Activated CD8-positive, alpha-beta memory T cell treated with anti-CD3 and anti-CD28 coated beads, Interleukin-2, amount 50 U/mL, for 48 hours (primary cell): ENCODE results near the gene HPCAL1.

Experiments used
- DNase-seq: peaks from one replicate; pipeline ENCODE4 v3.0.0-alpha.2; 2020

The HPCAL1 gene

GRCh38 chr2:10338270-10339188, 35.8 kb downstream of the HPCAL1 start:
- DNase-seq, result no peak

DNA sequence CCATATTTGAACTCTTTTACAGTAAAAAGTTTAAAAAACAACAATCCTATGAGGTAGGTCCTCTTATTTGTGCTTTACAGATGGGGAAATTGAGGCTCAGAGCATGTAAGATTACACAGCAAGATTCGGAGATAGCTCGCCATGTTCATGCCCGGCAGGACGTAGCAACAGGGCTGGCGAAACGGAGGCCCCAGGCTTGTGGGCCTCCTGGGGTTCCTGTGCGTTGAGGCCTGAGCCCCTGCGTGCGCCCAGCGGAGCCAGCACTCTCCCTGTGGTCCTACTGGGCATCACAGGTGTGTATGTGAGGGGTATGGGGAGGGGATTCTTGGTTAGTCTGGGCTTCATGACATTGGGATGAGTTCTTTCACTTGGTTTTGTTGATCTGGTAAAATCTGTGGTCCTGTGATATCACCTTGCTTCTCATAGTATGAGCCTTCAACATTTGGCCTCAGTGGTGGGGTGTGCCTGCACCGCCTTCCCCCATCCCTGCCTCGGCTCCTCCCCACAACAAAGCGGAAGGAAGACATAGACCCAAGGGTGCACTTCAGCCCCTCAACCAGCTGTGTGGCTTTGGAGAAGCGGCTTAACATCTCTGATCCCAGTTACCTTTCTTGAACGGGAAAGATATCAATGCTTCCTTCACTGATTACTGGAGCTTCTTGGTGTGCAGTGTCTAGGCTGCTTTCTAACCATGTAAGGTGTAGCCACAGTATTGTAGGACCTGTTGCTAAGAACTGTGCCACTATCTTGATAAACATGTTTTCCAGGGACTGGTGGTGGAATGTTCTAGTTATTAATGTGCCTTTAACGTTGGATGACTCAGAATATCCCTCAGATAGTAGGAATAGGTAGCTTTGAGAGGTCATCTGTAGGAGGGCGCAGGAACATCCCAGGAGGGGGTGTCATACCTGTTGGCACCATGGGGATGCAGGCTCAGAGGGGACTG, 37.2 kb downstream of the HPCAL1 start:
- no peak for DNase-seq

- no peak for DNase-seq
Measured at GRCh38 chr2:10340593-10340975, 37.9 kb downstream of the HPCAL1 start.

GRCh38 chr2:10341193-10341592, 38.5 kb downstream of the HPCAL1 start:
- no peak for DNase-seq

- DNase-seq, result no peak
Measured at GRCh38 chr2:10342245-10342951, 39.7 kb downstream of the HPCAL1 start.

DNA sequence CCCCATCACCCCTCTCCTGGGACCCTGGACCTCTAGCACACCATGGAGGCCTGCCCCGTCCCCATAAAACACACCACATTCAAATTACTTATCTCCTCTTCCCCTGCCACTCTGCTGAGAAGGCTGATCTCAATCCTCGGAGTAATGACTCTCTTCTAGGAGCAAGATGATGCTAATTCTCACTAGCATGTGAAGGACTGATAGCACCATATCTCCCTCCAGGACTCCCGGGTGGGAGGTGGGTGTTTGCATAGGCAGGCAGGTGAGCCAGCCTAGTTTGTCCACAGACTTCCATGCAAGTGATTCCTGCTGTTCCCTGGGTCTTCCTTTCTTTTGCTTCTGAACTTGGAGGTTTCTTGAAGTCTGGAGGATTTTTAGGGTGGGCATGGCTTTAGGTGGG, 40.5 kb downstream of the HPCAL1 start:
- no peak for DNase-seq

- no peak for DNase-seq
Measured at GRCh38 chr2:10343658-10344057, 41.0 kb downstream of the HPCAL1 start.

- no peak for DNase-seq
Measured at GRCh38 chr2:10344105-10345066, 41.7 kb downstream of the HPCAL1 start.

DNA sequence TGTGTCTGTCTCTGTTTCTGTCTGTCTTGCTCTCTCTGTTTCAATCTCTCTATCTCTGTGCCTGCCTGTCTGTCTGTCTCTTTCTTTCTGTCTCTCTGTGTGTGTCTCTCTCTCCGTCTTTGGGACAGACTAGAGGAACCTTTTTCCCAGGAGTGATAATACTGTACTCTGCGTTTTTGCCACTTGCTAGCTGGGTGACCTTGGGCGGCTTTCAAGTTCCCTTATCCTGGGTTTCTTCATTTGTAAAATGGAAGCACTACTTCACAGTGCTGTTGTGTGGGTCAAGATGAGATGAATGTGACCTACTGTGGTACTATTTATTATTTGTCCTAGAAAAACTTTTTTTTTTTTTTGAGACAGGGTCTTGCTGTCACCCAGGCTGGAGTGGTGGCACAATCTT, 42.4 kb downstream of the HPCAL1 start:
- no peak for DNase-seq

- DNase-seq, result no peak
Measured at GRCh38 chr2:10345813-10346212, 43.1 kb downstream of the HPCAL1 start.

DNA sequence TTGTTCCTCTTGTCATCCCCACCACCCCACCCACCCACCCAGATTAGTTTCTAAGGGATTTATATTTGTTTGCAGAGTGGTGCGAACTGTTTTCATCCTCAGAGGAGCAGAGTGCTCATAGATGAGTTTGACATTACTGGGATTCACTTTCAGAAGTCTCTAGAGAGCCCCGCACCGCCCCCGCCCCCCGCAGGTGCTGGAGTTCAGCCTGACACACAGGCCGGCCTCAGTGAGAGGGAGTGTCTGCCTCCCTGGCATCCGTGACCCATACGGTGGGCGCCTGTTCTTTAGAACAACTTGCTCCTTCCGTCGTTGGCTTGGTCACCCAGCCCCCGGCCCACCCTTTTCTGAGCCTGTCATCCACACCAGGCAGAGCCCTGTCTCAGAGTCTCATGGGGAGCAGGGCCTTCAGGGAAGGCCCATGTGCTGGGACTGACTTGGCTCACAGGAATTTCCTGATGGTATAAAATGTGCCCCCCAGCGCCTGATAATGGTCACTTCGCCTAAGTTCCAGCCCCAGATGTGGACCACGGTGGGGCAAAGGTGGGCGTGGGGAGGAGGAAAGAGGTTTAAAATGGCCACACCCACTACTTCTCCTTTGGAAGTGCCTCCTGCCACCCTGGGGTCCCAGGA, 44.3 kb downstream of the HPCAL1 start:
- no peak for DNase-seq

GRCh38 chr2:10347562-10347948, 44.9 kb downstream of the HPCAL1 start:
- DNase-seq, result no peak

DNA sequence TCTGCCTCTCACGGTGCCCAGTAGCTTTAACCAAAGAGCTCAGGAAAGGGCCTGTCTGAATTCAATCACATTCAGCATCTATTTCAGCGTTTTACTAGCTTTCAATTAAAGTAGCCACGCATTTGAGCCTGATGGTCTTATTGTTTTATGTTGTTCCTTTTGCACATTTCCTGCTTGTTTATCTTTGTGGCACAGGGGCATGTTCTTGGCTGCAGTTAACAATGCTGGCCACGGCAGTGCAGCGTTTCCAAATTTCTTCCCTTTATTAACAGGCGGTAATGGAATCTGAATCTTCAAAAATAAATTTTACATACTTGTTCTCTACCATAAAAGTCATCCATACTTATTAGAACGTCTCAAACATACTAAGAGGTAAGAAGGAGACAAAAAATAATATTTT, 46.2 kb downstream of the HPCAL1 start:
- DNase-seq, result no peak

DNA sequence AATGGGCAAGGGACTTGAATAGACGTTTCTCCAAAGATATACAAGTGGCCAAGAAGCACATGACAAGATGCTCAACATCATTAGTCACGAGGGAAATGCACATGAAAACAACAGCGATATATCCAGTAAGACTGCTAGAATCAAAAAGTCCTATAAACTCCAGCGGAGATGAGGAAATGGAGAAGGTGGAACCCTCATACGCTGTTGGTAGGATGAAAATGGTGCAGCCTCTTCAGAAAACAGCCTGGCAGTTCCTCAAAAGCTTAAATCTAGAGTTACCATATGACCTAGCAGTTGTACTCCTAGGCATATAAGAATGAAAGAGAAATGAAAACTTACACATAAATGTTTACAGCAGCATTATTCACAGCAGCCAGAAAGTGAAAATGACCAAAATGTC, 48.1 kb downstream of the HPCAL1 start:
- no peak for DNase-seq

DNA sequence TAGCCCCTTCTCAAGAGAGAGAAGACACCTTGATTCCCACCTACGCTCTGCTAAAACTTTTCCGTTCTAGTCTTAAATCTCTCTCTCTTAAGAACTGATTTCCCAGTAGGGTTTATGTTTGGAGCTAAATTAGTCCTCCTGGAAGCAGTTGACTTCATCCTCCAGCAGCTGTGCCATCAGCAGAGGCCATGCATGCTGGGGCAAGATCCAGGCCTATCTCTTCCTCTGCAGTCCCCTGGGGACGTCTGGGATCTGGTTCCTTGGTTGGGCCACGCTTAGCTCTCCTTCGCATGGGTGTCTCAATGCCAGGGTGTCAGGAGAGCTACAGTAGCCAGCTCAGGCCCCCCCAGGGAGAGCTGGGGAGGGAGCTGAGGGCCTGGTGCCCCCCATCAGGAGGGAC, 49.7 kb downstream of the HPCAL1 start:
- DNase-seq, result no peak

DNA sequence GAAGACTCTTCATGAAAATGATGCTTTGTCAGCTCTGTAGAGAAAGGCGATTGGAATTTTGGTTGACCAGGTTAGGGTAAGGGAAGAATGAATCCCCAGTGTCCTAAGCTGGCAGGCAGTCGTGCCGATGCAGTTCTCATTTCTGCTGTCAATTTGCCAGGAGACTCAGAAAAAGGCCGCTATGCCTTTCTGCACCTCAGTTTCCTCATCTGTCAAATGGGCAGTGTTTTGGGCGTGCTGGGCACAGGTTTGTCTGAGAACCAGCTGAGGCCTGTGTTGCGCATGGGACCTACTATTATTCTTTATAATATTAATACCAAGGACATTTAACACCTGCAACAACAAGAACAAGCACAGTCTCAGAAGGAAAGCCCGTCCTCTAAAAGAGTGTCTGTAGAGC, 50.3 kb downstream of the HPCAL1 start:
- DNase-seq, result no peak

- DNase-seq, result no peak
Measured at GRCh38 chr2:10353931-10354330, 51.2 kb downstream of the HPCAL1 start.

DNA sequence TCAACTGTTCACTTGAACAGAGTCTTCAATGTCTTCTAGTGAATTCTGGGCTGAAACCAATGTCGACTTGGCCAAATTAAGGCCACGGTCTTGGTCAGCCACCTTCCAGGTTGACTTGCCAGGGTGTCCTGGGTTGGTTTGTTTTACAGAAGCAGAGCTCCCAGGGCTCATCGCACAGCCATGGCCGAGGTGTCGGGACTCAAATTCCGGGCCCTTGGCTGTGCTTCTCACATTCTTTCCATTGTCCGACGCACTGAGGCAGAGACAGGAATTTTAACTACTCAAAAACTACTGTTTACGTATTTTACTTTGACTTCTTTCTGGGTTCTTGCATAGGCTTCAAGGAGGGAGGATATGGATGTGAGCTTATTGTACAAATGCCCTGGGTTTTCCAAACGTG, 51.7 kb downstream of the HPCAL1 start:
- DNase-seq, result no peak

GRCh38 chr2:10355471-10356438, 53.1 kb downstream of the HPCAL1 start:
- no peak for DNase-seq

GRCh38 chr2:10356439-10356811, 53.7 kb downstream of the HPCAL1 start:
- DNase-seq, result no peak
